Measurements from ENCODE around the gene HK3. TPM values are rescaled to one million over a fixed set of nuclear protein-coding genes. Genes with fewer than 3 reads are reported as not detected.

Gene HK3
- total RNA-seq, 1 experiment from 2014 or later, result not detected

DNA sequence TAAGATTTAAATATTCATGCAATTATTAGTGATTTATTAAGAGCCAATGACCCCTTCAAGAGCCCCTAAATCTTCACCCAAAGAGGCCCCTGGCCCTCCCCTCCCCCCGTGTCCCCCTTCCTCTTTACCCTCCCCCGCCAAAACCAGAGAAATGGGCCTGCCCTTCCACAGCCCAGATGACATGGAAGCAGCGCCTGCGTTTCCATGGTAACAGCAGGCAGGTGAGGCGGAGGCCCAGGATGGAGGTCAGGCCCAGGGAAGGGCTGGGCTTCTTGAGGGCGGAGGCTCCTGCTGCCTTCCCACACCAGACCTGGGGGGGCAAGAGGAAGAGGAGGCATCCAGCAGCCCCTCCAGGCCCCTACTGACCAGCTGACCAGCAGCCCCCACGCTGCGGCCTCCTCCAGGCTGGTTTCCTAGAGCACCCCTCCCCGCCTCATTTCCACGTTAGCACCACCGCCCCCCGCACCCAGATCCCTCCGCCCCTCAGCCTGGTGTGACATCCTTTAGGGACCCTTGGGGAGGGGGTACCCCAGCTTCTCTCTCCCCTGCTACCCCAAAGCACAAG lies 51.3 kb downstream of the HK3 start:
- in situ Hi-C loops (cut with HindIII; ENCODE audit: low pct_unique_long_range_greater_than_20kb, low sequenced_read_pairs), result no loop called here

GRCh38 chr5:176847148-176847547 lies 52.0 kb downstream of the HK3 start:
- in situ Hi-C loops (cut with HindIII; ENCODE audit: low pct_unique_long_range_greater_than_20kb, low sequenced_read_pairs), result no loop called here
- DNase-seq (ENCODE audit: low read depth, low spot score), result no peak

More for the DNA sequence above, 51.3 kb downstream of the HK3 start:
- no peak for DNase-seq (ENCODE audit: low read depth, low spot score)

GRCh38 chr5:176846335-176847140 lies 52.6 kb downstream of the HK3 start:
- in situ Hi-C loops (cut with HindIII; ENCODE audit: low pct_unique_long_range_greater_than_20kb, low sequenced_read_pairs), result no loop called here
- DNase-seq (ENCODE audit: low read depth, low spot score), result no peak

DNA sequence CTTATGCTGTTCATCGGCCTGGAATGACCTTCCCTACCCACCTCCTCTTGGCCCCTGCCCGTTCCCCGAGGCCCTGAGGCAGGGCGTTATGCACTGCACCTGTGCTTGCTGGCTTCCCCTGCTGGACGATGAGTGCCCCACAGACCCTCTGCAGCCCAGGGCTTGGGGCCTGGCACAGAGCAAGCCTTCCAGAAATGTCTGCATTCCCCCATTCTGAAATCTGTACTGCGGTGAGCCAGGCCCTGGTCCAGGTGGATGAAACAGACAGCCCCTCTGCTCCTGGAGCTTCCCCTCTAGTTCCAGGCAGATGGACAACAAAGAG lies 53.8 kb downstream of the HK3 start:
- in situ Hi-C loops (cut with HindIII; ENCODE audit: low pct_unique_long_range_greater_than_20kb, low sequenced_read_pairs), result no loop called here
- DNase-seq (ENCODE audit: low read depth, low spot score), result no peak

- in situ Hi-C loops (cut with HindIII; ENCODE audit: low pct_unique_long_range_greater_than_20kb, low sequenced_read_pairs), result no loop called here
- DNase-seq (ENCODE audit: low read depth, low spot score), result no peak
These were observed 54.3 kb downstream of the HK3 start for GRCh38 chr5:176844706-176845391.

GRCh38 chr5:176844281-176844680 lies 54.9 kb downstream of the HK3 start:
- DNase-seq (ENCODE audit: low read depth, low spot score), result no peak
- in situ Hi-C loops (cut with HindIII; ENCODE audit: low pct_unique_long_range_greater_than_20kb, low sequenced_read_pairs), result no loop called here

GRCh38 chr5:176843673-176844072 lies 55.5 kb downstream of the HK3 start:
- DNase-seq (ENCODE audit: low read depth, low spot score), result no peak
- in situ Hi-C loops (cut with HindIII; ENCODE audit: low pct_unique_long_range_greater_than_20kb, low sequenced_read_pairs), result no loop called here

DNA sequence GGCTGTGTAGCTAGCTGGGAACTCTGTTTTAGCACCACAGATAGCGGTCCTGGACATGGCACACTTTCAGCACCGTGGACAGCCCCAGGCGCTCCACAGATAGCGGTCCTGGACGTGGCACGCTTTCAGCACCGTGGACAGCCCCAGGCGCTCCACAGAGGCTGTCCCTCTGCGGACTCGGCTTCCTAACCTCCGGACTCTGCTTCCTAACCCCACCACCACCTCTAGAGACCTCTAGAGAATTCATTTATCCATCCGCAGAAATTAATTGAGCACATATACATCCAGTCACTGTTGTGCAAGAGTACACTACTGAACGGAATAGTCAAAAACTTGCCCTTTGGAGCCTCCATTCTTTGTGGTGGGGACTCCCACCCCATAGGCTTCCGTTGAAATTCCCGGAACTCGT lies 61.4 kb downstream of the HK3 start:
- in situ Hi-C loops (cut with HindIII; ENCODE audit: low pct_unique_long_range_greater_than_20kb, low sequenced_read_pairs), result no loop called here
- peak; percentile 80 for DNase-seq (ENCODE audit: low read depth, low spot score)

DNA sequence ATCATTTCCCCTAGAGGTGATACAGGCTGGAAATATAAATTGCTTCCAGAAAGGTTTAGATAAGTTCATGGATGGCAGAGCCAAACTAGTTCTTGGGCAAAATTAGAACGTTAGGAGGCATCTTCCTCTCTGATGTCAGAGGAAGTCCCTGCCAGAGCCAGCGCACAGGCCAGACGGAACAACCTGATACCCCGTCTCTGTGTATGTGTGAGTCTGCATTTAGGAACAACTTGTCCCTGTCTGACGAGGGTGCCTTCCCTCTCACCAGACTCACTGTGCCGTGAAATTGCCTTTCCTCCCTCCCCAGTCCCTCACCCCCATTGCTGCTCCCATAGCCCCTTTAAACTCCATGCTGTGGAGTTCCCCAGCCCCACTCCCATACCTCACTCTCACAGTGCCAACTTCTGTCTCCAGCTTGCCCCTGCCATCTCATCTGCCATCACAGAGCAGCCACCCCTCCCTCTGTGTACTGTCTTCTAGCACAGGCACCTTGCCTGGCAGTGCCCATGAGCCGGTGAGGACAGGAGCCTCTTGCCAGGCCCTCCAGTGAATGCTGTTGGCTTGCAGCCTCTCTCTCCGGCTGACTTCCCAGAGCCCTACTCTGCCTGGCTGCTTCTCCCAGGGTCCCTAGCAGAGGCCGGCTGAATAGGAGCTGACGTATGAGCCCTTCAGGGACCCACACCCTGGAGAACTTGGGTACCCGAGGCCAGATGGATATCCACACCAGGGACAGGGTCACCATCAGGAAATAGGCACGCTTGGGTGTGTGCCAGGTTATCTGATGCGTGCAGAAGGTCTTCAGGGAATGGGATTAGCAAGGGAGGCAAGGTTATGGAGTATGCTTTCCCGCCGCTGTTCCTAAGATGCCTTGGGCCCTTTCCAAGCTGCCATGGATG lies 62.1 kb downstream of the HK3 start:
- in situ Hi-C loops (cut with HindIII; ENCODE audit: low pct_unique_long_range_greater_than_20kb, low sequenced_read_pairs), result no loop called here
- no peak for DNase-seq (ENCODE audit: low read depth, low spot score)

- in situ Hi-C loops (cut with HindIII; ENCODE audit: low pct_unique_long_range_greater_than_20kb, low sequenced_read_pairs), result no loop called here
- DNase-seq (ENCODE audit: low read depth, low spot score), result no peak
These were observed 63.2 kb downstream of the HK3 start for GRCh38 chr5:176835918-176836317.

DNA sequence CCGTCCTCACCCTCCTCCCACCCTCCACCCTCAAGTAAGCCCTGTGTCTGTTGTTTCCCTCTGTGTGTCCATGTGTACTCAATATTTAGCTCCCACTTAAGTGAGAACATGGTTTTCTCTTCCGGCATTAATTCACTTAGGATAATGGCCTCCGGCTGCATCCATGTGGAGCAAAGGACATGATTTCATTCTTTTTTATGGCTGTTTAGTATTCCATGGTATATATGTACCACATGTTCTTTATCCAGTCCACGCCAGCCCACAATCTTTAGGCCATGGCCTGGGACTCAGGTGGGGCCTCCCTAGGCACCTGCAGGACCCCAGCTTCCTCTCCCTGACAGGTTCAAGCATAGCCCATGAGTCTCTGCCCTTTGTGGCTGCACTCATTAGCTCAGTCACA lies 65.9 kb downstream of the HK3 start:
- DNase-seq (ENCODE audit: low read depth, low spot score), result no peak
- in situ Hi-C loops (cut with HindIII; ENCODE audit: low pct_unique_long_range_greater_than_20kb, low sequenced_read_pairs), result no loop called here

DNA sequence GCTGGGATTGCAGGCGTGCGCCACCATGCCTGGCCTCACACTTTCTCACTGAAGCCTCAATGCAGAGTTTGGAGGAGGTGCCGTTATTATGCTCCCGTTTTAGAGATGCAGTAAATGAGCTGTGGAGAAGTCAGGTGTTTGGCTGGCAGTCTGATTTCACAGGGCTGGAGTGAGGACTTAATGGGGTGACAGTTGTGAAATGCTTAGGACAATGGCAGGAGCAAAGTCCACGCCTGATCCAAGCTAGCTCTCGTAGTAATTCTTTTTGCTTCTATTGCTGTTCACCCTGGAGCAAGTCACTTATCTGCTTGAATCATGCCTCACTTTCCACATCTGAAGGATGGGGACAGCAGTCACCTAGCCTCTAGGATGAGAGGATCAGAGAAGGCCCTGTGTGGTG lies 67.0 kb downstream of the HK3 start:
- no peak for DNase-seq (ENCODE audit: low read depth, low spot score)
- in situ Hi-C loops (cut with HindIII; ENCODE audit: low pct_unique_long_range_greater_than_20kb, low sequenced_read_pairs), result no loop called here

- in situ Hi-C loops (cut with HindIII; ENCODE audit: low pct_unique_long_range_greater_than_20kb, low sequenced_read_pairs), result no loop called here
- DNase-seq (ENCODE audit: low read depth, low spot score), result no peak
These were observed 67.7 kb downstream of the HK3 start for GRCh38 chr5:176831425-176831824.

- in situ Hi-C loops (cut with HindIII; ENCODE audit: low pct_unique_long_range_greater_than_20kb, low sequenced_read_pairs), result no loop called here
- no peak for DNase-seq (ENCODE audit: low read depth, low spot score)
These were observed 68.1 kb downstream of the HK3 start for GRCh38 chr5:176830995-176831423.

Other genes with a start within 250 kb of the HK3 start
- gene UNC5A, start 88.8 kb downstream of the HK3 start, total RNA-seq (2014; rRNA removed; shearing (Covaris generic)), result 0.08 TPM in 1 of 2 replicates, not detected in the other
- 14.3 and 14.9 TPM in 2 replicates for gene UIMC1, start 107.4 kb upstream of the HK3 start, total RNA-seq (2014; rRNA removed; shearing (Covaris generic))
- 9.0 and 9.2 TPM in 2 replicates for gene ZNF346, start 123.3 kb upstream of the HK3 start, total RNA-seq (2014; rRNA removed; shearing (Covaris generic))
- gene FGFR4, start 187.6 kb upstream of the HK3 start, total RNA-seq (2014; rRNA removed; shearing (Covaris generic)), result 15.2 and 16.6 TPM in 2 replicates
- 21.9 and 23.5 TPM in 2 replicates for gene NSD1, start 234.4 kb upstream of the HK3 start, total RNA-seq (2014; rRNA removed; shearing (Covaris generic))